ENCODE results near the gene IQCH. TPM values are rescaled to one million over a fixed set of nuclear protein-coding genes. Genes with fewer than 3 reads are reported as not detected.

The IQCH gene
- total RNA-seq, 1 experiment from 2014 or later = 2.1 TPM

- H3K27ac ChIP-seq (ENCODE audit: low read length) = no peak overlapping the region
- peaks cover 7% of the 10 kb centered on the region; the same call in 1 of the 2 replicates for H3K4me1 ChIP-seq (ENCODE audit: insufficient read depth, low read length)
- no peaks in the 10 kb centered on the region for H4K20me1 ChIP-seq (ENCODE audit: low read length)
- no peaks in the 10 kb centered on the region for H3K9me3 ChIP-seq (ENCODE audit: low read length)
- DNase-seq = no peak
- BruUV-seq (replicated peaks) = no TSS peak
- H3K27me3 ChIP-seq (ENCODE audit: low read length) = no peaks in the 10 kb centered on the region
- ChIA-PET POLR2A (ENCODE audit: unreplicated experiment) (no interaction called here), CTCF (no interaction called here)
- H3K4me3 ChIP-seq (ENCODE audit: low read length) = no peak overlapping the region
- no peak overlapping the region for H2AFZ ChIP-seq (ENCODE audit: low read length)
- H3K9me2 ChIP-seq (replicated peaks; ENCODE audit: low read length) = no peaks in the 10 kb centered on the region
- H3K79me2 ChIP-seq (ENCODE audit: low read length) = peaks cover 90% of the 10 kb centered on the region
- H3K4me2 ChIP-seq (ENCODE audit: low read length) = no peak overlapping the region
- H3K9ac ChIP-seq (ENCODE audit: low read length) = no peak overlapping the region
- TF ChIP-seq EZH2phosphoT487 (IDR thresholded peaks at IDR 0.05; ENCODE audit: borderline replicate concordance, low read length) (no peak), EZH2 (IDR thresholded peaks at IDR 0.05; ENCODE audit: low read length, unreplicated experiment) (no peak), CTCF (conservative IDR thresholded peaks at IDR 0.05; ENCODE audit: low read depth, low read length) (no peak)
- no peak for ATAC-seq
- intact Hi-C loops (cut with micrococcal nuclease) = loop anchor here (5.0 to 10.0 kb wide), 2 partner anchors 123 to 185 kb away; partner anchors contain the start of gene SMAD3
- H3F3A ChIP-seq (ENCODE audit: low read length, unreplicated experiment) = no peaks in the 10 kb centered on the region
- H3K36me3 ChIP-seq (ENCODE audit: low read depth, low read length) = peaks cover 8% of the 10 kb centered on the region
Measured at GRCh38 chr15:67249830-67250229, 4.8 kb upstream of the IQCH start.

GRCh38 chr15:67251318-67251717 lies 3.3 kb upstream of the IQCH start:
- no peak overlapping the region for H3K27ac ChIP-seq (ENCODE audit: low read length)
- POLR2A ChIA-PET (ENCODE audit: unreplicated experiment) = no interaction called here
- no peak for DNase-seq
- CTCF ChIA-PET = no interaction called here
- peaks cover 12% of the 10 kb centered on the region; the same call in 1 of the 2 replicates for H3K4me1 ChIP-seq (ENCODE audit: insufficient read depth, low read length)
- H3K9ac ChIP-seq (ENCODE audit: low read length) = no peak overlapping the region
- intact Hi-C loops (cut with micrococcal nuclease) = loop anchor here (5.0 kb wide), 1 partner anchor 124 kb away; no protein-coding TSS in a partner anchor
- H2AFZ ChIP-seq (ENCODE audit: low read length) = no peak overlapping the region
- no TSS peak for BruUV-seq (replicated peaks)
- H3K4me3 ChIP-seq (ENCODE audit: low read length) = no peak overlapping the region
- no peaks in the 10 kb centered on the region for H3K27me3 ChIP-seq (ENCODE audit: low read length)
- H3K79me2 ChIP-seq (ENCODE audit: low read length) = peaks cover 75% of the 10 kb centered on the region
- H3K4me2 ChIP-seq (ENCODE audit: low read length) = no peak overlapping the region
- H4K20me1 ChIP-seq (ENCODE audit: low read length) = no peaks in the 10 kb centered on the region
- TF ChIP-seq CTCF (conservative IDR thresholded peaks at IDR 0.05; ENCODE audit: low read depth, low read length) (no peak), EZH2phosphoT487 (IDR thresholded peaks at IDR 0.05; ENCODE audit: borderline replicate concordance, low read length) (no peak), EZH2 (IDR thresholded peaks at IDR 0.05; ENCODE audit: low read length, unreplicated experiment) (no peak)
- H3F3A ChIP-seq (ENCODE audit: low read length, unreplicated experiment) = no peaks in the 10 kb centered on the region
- H3K36me3 ChIP-seq (ENCODE audit: low read depth, low read length) = peaks cover 8% of the 10 kb centered on the region
- ATAC-seq = no peak
- no peaks in the 10 kb centered on the region for H3K9me3 ChIP-seq (ENCODE audit: low read length)
- H3K9me2 ChIP-seq (replicated peaks; ENCODE audit: low read length) = no peaks in the 10 kb centered on the region

GRCh38 chr15:67253101-67253500 lies 1.5 kb upstream of the IQCH start:
- TF ChIP-seq EZH2 (IDR thresholded peaks at IDR 0.05; ENCODE audit: low read length, unreplicated experiment) (no peak), CTCF (conservative IDR thresholded peaks at IDR 0.05; ENCODE audit: low read depth, low read length) (no peak), EZH2phosphoT487 (IDR thresholded peaks at IDR 0.05; ENCODE audit: borderline replicate concordance, low read length) (no peak)
- no peaks in the 10 kb centered on the region for H3K9me3 ChIP-seq (ENCODE audit: low read length)
- peaks cover 12% of the 10 kb centered on the region; the same call in 1 of the 2 replicates for H3K4me1 ChIP-seq (ENCODE audit: insufficient read depth, low read length)
- no peaks in the 10 kb centered on the region for H3F3A ChIP-seq (ENCODE audit: low read length, unreplicated experiment)
- no peaks in the 10 kb centered on the region for H3K27me3 ChIP-seq (ENCODE audit: low read length)
- ATAC-seq (no peak), DNase-seq (peak; percentile 24)
- CTCF ChIA-PET = no interaction called here
- POLR2A ChIA-PET (ENCODE audit: unreplicated experiment) = interaction anchor here (0.6 to 0.7 kb wide), 2 partner anchors 52 to 223 kb away, joined by 3 read pairs; no protein-coding TSS in a partner anchor
- H3K9me2 ChIP-seq (replicated peaks; ENCODE audit: low read length) = no peaks in the 10 kb centered on the region
- H3K9ac ChIP-seq (ENCODE audit: low read length) = peak overlapping the region; percentile 88
- H4K20me1 ChIP-seq (ENCODE audit: low read length) = no peaks in the 10 kb centered on the region
- intact Hi-C loops (cut with micrococcal nuclease) = loop anchor here (5.0 kb wide), 1 partner anchor 126 kb away; no protein-coding TSS in a partner anchor
- no peak overlapping the region for H2AFZ ChIP-seq (ENCODE audit: low read length)
- H3K79me2 ChIP-seq (ENCODE audit: low read length) = peaks cover 61% of the 10 kb centered on the region
- no peaks in the 10 kb centered on the region for H3K36me3 ChIP-seq (ENCODE audit: low read depth, low read length)
- no TSS peak for BruUV-seq (replicated peaks)
- H3K4me2 ChIP-seq (ENCODE audit: low read length) = peak overlapping the region; percentile 96
- peak overlapping the region; percentile 78 for H3K4me3 ChIP-seq (ENCODE audit: low read length)
- H3K27ac ChIP-seq (ENCODE audit: low read length) = no peak overlapping the region

Data from PC-3 (cell line).